H9 (cell line): ENCODE data around the gene ZMYM3. TPM values are rescaled to one million over a fixed set of nuclear protein-coding genes. Genes with fewer than 3 reads are reported as not detected.

Experiments
- DNase-seq: peaks from one replicate; pipeline ENCODE4 v3.0.0-alpha.2; 2017
- H2AFZ ChIP-seq: one replicate; pipeline ENCODE4 v1.6.1; 2013; ENCODE audit warnings: mild to moderate bottlenecking, low read length, control low read depth, moderate library complexity
- H2AK5ac ChIP-seq: 2 replicates; pipeline ENCODE4 v1.6.1; 2013; ENCODE audit warnings: low read length, control low read depth, mixed read lengths; ENCODE audit not compliant: insufficient read length
- H2BK120ac ChIP-seq: one replicate; pipeline ENCODE4 v1.6.1; 2013; ENCODE audit warnings: low read depth, mild to moderate bottlenecking, low read length, control low read depth, inconsistent platforms; ENCODE audit not compliant: poor library complexity, severe bottlenecking
- H2BK12ac ChIP-seq: 2 replicates; pipeline ENCODE4 v1.6.1; 2013; ENCODE audit warnings: low read length, control low read depth, mixed read lengths, low read depth; ENCODE audit not compliant: insufficient read length
- H2BK15ac ChIP-seq: 2 replicates; pipeline ENCODE4 v1.6.1; 2013; ENCODE audit warnings: low read depth, low read length, control low read depth
- H2BK20ac ChIP-seq: one replicate; pipeline ENCODE4 v1.6.1; 2013; ENCODE audit warnings: low read depth, mild to moderate bottlenecking, low read length, control low read depth, inconsistent platforms; ENCODE audit not compliant: poor library complexity, severe bottlenecking
- H2BK5ac ChIP-seq: 2 replicates; pipeline ENCODE4 v1.6.1; 2013; ENCODE audit warnings: low read length, control low read depth, mixed read lengths; ENCODE audit not compliant: insufficient read length
- H3K14ac ChIP-seq: 2 replicates; pipeline ENCODE4 v1.6.1; 2013; ENCODE audit warnings: low read length, control low read depth; ENCODE audit not compliant: insufficient read depth
- H3K18ac ChIP-seq: 2 replicates; pipeline ENCODE4 v1.6.1; 2013; ENCODE audit warnings: low read depth, mild to moderate bottlenecking, mixed read lengths, low read length, control low read depth; ENCODE audit not compliant: insufficient read length
- H3K23ac ChIP-seq: 2 replicates; pipeline ENCODE4 v1.6.1; 2013; ENCODE audit warnings: low read length, control low read depth, mixed read lengths, low read depth; ENCODE audit not compliant: insufficient read length
- H3K23me2 ChIP-seq: 2 replicates; pipeline ENCODE4 v1.6.1; 2013; ENCODE audit warnings: low read depth, mild to moderate bottlenecking, mixed read lengths, low read length, control low read depth; ENCODE audit not compliant: insufficient read length, poor library complexity, severe bottlenecking
- H3K27ac ChIP-seq: 2 replicates; pipeline ENCODE4 v1.5.1; 2013; ENCODE audit warnings: low read length, control low read depth, mixed read lengths, low read depth; ENCODE audit not compliant: insufficient read length
- H3K27me3 ChIP-seq: 2 replicates; pipeline ENCODE4 v1.6.1; 2013; ENCODE audit warnings: low read length, control low read depth, inconsistent platforms; ENCODE audit not compliant: insufficient read depth
- H3K4ac ChIP-seq: 2 replicates; pipeline ENCODE4 v1.6.1; 2013; ENCODE audit warnings: low read depth, mild to moderate bottlenecking, control low read depth, inconsistent platforms, low read length, moderate library complexity
- H3K4me1 ChIP-seq: 2 replicates; pipeline ENCODE4 v1.6.1; 2013; ENCODE audit warnings: low read length, control low read depth, inconsistent platforms; ENCODE audit not compliant: insufficient read depth
- H3K4me2 ChIP-seq: 2 replicates; pipeline ENCODE4 v1.6.1; 2013; ENCODE audit warnings: low read length, control low read depth, mixed read lengths; ENCODE audit not compliant: insufficient read length, insufficient read depth
- H3K56ac ChIP-seq: 2 replicates; pipeline ENCODE4 v1.6.1; 2013; ENCODE audit warnings: low read depth, mild to moderate bottlenecking, mixed read lengths, low read length, control low read depth; ENCODE audit not compliant: insufficient read length
- H3K79me1 ChIP-seq: 2 replicates; pipeline ENCODE4 v1.6.1; 2013; ENCODE audit warnings: low read depth, mild to moderate bottlenecking, moderate library complexity, low read length, control low read depth, inconsistent platforms; ENCODE audit not compliant: insufficient read depth, poor library complexity, severe bottlenecking
- H3K79me2 ChIP-seq: 2 replicates; pipeline ENCODE4 v1.6.1; 2013; ENCODE audit warnings: low read length, control low read depth, inconsistent platforms; ENCODE audit not compliant: insufficient read depth
- H3K9ac ChIP-seq: 2 replicates; pipeline ENCODE4 v1.6.1; 2013; ENCODE audit warnings: low read length, control low read depth, mixed read lengths; ENCODE audit not compliant: insufficient read length; ENCODE audit errors: extremely low read depth
- H3K9me3 ChIP-seq: one replicate; pipeline ENCODE4 v1.6.1; 2013; ENCODE audit warnings: low read depth, low read length, inconsistent platforms; ENCODE audit not compliant: control insufficient read depth
- H3T11ph ChIP-seq: one replicate; pipeline ENCODE4 v1.6.1; 2013; ENCODE audit warnings: mild to moderate bottlenecking, low read length, control low read depth, inconsistent platforms
- H4K20me1 ChIP-seq: one replicate; pipeline ENCODE4 v1.6.1; 2013; ENCODE audit not compliant: control insufficient read depth, insufficient read length, insufficient read depth
- H4K5ac ChIP-seq: 2 replicates; pipeline ENCODE4 v1.6.1; 2013; ENCODE audit warnings: low read depth, mild to moderate bottlenecking, mixed read lengths, low read length, control low read depth; ENCODE audit not compliant: insufficient read length
- H4K8ac ChIP-seq: replicated peaks from 2 replicates; pipeline ENCODE4 v1.6.1; 2013; ENCODE audit warnings: low read length, control low read depth, mixed read lengths, low read depth; ENCODE audit not compliant: insufficient read length
- H4K91ac ChIP-seq: 2 replicates; pipeline ENCODE4 v1.6.1; 2013; ENCODE audit warnings: low read depth, mild to moderate bottlenecking, moderate library complexity, mixed read lengths, low read length, control low read depth; ENCODE audit not compliant: insufficient read length
- H3K27ac Mint-ChIP-seq, 3 experiments: 2 replicates in 2 of 3; 3 replicates in 1 of 3; pipeline ENCODE4 v1.8.0; 2020 to 2021; ENCODE audit warnings: mixed read lengths in 3 of 3, mild to moderate bottlenecking in 1 of 3, moderate library complexity in 1 of 3
- H3K27me3 Mint-ChIP-seq: 2 replicates; pipeline ENCODE4 v1.8.0; 2021; ENCODE audit warnings: low read depth, mild to moderate bottlenecking, moderate library complexity, mixed read lengths
- H3K36me3 Mint-ChIP-seq, 3 experiments: 2 replicates in 2 of 3; 3 replicates in 1 of 3; pipeline ENCODE4 v1.8.0; 2020 to 2021; ENCODE audit warnings: low read depth in 3 of 3, mixed read lengths in 3 of 3; ENCODE audit not compliant: insufficient read depth in 1 of 3
- H3K4me1 Mint-ChIP-seq, 2 experiments: 2 replicates each; pipeline ENCODE4 v1.8.0; 2020; ENCODE audit warnings: mixed read lengths in 2 of 2
- H3K4me3 Mint-ChIP-seq, 2 experiments: 2 replicates in 1 of 2; 3 replicates in 1 of 2; pipeline ENCODE4 v1.8.0; 2020 to 2021; ENCODE audit warnings: mild to moderate bottlenecking in 2 of 2, mixed read lengths in 2 of 2, moderate library complexity in 1 of 2
- H3K9me3 Mint-ChIP-seq, 2 experiments: 2 replicates in 1 of 2; 3 replicates in 1 of 2; pipeline ENCODE4 v1.8.0; 2020; ENCODE audit warnings: mild to moderate bottlenecking in 2 of 2, mixed read lengths in 2 of 2, moderate library complexity in 1 of 2
- CTCF ChIP-seq: fragments of 200-600 bp; sonication (generic); conservative IDR thresholded peaks from 3 replicates; pipeline ENCODE4 v1.8.0; 2021; ENCODE audit warnings: antibody characterized with exemption, mild to moderate bottlenecking
- WGBS: extraction: QIAGEN DNeasy Blood & Tissue Kit; methylation state at CpG from one replicate; pipeline ENCODE4 v1.1.7; 2013; ENCODE audit warnings: missing lambda C conversion rate, low lambda C conversion rate, mixed read lengths; ENCODE audit not compliant: insufficient read length; ENCODE audit errors: extremely low coverage; 5-methylcytosine and 5-hydroxymethylcytosine counted together
- total RNA-seq: library from RNA; stranded (reverse); gene quantifications from 2 replicates; pipeline ENCODE4 v1.2.1, GENCODE V29; 2021

The ZMYM3 gene
- total RNA-seq, 1 experiment from 2014 or later, result 86.5 TPM

- H3K56ac ChIP-seq, result no peak overlapping the region
- peaks cover 8 to 19% of the 10 kb centered on the region in 2 experiments for H3K4me1 Mint-ChIP-seq
- H3K9me3 Mint-ChIP-seq, result peaks cover 80 to 84% of the 10 kb centered on the region in 2 experiments
- TF ChIP-seq CTCF, result no peak
- H3K79me2 ChIP-seq, result peaks cover 2% of the 10 kb centered on the region; the same call in 1 of the 2 replicates
- H3K23ac ChIP-seq, result no peak overlapping the region
- no peak for DNase-seq
- no peak overlapping the region for H2BK120ac ChIP-seq
- H3K36me3 Mint-ChIP-seq, result peaks cover 42 to 61% (median 52%) of the 10 kb centered on the region in 3 experiments
- H3K9me3 ChIP-seq, result peaks cover 25% of the 10 kb centered on the region
- H3K4me2 ChIP-seq, result no peak overlapping the region
- H3K14ac ChIP-seq, result no peak overlapping the region
- H3K4ac ChIP-seq, result no peak overlapping the region
- no peaks in the 10 kb centered on the region for H3K27me3 ChIP-seq
- no peak overlapping the region for H2BK15ac ChIP-seq
- H4K91ac ChIP-seq, result no peak overlapping the region
- H2BK20ac ChIP-seq, result no peak overlapping the region
- H4K5ac ChIP-seq, result no peak overlapping the region
- no peaks in the 10 kb centered on the region for H3K79me1 ChIP-seq
- no peak overlapping the region for H3K27ac ChIP-seq
- 0 out of 5 replicates have a peak overlapping the region, but pooled peaks of 1 of the 2 experiments have one; percentile 3 for H3K4me3 Mint-ChIP-seq
- H3K27me3 Mint-ChIP-seq, result no peaks in the 10 kb centered on the region
- H3K27ac Mint-ChIP-seq, result peak overlapping the region in 1 of 3 experiments; percentile 24; a peak in 1 of 7 replicates
- no peak overlapping the region for H3K18ac ChIP-seq
- no CpG with 5 or more reads among the region's 9 CpGs for WGBS
- no peaks in the 10 kb centered on the region for H4K20me1 ChIP-seq
- no peak overlapping the region for H2AK5ac ChIP-seq
- no peaks in the 10 kb centered on the region for H3K4me1 ChIP-seq
- no peak overlapping the region for H4K8ac ChIP-seq
- H2AFZ ChIP-seq, result no peak overlapping the region
- H2BK12ac ChIP-seq, result no peak overlapping the region
- no peak overlapping the region for H2BK5ac ChIP-seq
- no peak overlapping the region for H3K9ac ChIP-seq
- peaks cover 14% of the 10 kb centered on the region for H3K23me2 ChIP-seq
- no peak overlapping the region for H3T11ph ChIP-seq
Observed at GRCh38 chrX:71250841-71251240, 3.1 kb downstream of the ZMYM3 start.
